GM10266 (cell line): ENCODE data around the gene RAB11A.

Experiments
- DNase-seq: peaks from one replicate; pipeline ENCODE4 v3.0.0; 2012; ENCODE audit errors: extremely low spot score
- TF ChIP-seq, protein P1 (sequence below): IDR thresholded peaks from 2 replicates; pipeline ENCODE4 v1.5.1; 2012; ENCODE audit warnings: mild to moderate bottlenecking, low read depth; ENCODE audit not compliant: control insufficient read depth, insufficient read depth; ENCODE audit errors: missing control alignments

Gene RAB11A

DNA sequence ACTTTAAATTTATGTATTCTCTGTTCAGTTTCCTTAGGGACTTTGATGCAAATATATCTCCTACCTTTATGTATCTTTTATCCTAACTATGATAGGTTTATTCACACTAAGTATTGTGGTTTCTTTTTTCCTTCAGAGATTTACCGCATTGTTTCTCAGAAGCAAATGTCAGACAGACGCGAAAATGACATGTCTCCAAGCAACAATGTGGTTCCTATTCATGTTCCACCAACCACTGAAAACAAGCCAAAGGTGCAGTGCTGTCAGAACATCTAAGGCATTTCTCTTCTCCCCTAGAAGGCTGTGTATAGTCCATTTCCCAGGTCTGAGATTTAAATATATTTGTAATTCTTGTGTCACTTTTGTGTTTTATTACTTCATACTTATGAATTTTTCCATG lies 18.3 kb downstream of the RAB11A start:
- TF ChIP-seq, protein P1, sequence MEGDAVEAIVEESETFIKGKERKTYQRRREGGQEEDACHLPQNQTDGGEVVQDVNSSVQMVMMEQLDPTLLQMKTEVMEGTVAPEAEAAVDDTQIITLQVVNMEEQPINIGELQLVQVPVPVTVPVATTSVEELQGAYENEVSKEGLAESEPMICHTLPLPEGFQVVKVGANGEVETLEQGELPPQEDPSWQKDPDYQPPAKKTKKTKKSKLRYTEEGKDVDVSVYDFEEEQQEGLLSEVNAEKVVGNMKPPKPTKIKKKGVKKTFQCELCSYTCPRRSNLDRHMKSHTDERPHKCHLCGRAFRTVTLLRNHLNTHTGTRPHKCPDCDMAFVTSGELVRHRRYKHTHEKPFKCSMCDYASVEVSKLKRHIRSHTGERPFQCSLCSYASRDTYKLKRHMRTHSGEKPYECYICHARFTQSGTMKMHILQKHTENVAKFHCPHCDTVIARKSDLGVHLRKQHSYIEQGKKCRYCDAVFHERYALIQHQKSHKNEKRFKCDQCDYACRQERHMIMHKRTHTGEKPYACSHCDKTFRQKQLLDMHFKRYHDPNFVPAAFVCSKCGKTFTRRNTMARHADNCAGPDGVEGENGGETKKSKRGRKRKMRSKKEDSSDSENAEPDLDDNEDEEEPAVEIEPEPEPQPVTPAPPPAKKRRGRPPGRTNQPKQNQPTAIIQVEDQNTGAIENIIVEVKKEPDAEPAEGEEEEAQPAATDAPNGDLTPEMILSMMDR: no peak
- no peak for DNase-seq

DNA sequence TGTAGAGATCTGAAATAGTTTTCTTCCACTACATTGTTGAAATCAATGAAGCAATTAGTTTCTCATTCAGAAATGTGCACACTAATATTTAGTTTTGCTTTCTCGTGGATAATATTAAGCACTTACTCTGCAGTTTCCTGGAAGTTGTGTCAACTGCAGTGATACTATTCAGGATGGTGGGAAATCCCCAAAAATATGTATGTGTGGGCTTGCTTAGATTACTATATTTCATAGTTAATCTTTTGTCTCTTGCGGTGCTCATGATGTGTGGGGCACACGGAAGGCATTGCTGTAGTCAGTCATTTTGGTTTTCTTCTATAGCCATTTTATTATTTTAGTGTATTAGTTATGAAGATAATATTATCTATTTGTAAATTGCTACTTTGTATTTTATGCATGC lies 19.7 kb downstream of the RAB11A start:
- DNase-seq: no peak
- TF ChIP-seq, protein P1: no peak

DNA sequence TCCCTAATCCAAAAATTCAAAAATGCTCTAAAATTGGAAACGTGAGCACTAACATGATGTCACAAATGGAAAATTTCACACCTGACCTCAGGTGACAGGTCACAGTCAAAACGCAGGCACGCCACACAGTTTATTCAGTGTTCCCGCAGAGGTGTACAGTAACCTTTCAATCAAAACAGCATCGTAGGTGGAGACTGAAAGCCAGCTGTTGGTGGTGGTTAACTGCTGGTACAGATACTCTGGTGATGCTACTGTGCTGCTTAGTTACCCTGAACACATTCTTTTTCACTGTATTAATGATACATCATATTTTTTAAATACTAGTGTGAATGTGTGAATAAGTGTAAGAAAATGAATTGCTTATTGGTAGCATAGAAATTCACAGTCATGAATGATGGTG lies 23.8 kb downstream of the RAB11A start:
- TF ChIP-seq, protein P1: no peak
- DNase-seq: no peak

DNA sequence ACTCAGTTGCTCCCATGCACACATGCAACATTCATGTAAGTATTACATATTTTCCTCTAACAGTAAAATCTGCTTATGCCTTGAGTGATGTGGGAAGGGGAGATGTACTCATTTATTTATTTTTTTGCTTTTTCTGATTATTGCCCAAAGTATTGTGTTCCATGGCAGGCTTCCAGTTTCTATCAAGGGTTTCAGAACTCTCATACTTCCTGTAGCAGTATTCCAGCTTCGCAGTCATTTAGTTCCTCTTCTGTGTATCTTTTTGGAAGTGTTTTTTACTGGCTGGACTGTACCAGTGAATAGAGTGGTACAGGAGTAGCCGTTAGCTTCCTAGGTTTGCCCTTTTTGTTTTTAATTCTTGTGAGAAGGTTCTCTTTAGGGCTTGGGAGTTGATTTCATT lies 26.9 kb downstream of the RAB11A start:
- no peak for DNase-seq

DNA sequence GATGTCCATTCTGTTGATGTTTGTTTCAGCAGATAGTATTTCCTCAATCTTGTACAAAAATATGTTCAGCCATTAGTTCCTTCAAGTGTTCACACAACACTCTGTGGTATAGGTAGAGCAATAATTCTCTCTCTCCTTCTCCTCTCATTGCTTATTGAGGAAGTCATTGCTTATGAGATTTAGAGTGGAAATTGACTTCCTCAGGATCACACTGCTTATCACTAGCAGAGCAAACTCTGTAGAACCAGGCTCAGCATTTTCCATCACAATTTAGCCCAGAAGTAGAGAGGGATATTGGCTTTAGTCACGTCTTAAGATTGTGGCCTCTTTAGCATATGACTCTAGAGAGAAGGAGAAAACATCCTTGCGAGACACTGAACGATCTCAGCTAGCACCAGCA lies 31.2 kb downstream of the RAB11A start:
- TF ChIP-seq, protein P1: no peak
- DNase-seq: no peak

More for the DNA sequence above, 26.9 kb downstream of the RAB11A start:
- TF ChIP-seq, protein P1: no peak

DNA sequence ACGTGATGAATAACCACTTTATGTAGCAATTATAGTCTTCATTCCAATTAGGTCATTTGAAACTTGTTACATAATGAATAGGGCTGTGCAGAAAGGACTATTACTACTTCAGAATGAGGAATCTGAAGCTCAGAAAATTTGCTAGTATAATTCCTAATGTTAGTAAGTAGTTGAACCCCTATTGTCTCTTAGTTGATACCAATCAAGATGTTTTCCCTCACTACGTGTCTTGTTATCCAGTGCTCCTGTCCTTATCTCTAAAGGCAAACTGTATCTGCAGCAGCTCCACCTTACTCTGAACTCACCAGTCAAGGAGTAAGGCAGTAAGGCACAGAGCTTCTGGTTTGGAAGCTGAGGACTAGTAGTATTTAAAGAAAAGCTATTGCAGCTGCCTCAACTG lies 32.0 kb downstream of the RAB11A start:
- DNase-seq: no peak
- TF ChIP-seq, protein P1: no peak

DNA sequence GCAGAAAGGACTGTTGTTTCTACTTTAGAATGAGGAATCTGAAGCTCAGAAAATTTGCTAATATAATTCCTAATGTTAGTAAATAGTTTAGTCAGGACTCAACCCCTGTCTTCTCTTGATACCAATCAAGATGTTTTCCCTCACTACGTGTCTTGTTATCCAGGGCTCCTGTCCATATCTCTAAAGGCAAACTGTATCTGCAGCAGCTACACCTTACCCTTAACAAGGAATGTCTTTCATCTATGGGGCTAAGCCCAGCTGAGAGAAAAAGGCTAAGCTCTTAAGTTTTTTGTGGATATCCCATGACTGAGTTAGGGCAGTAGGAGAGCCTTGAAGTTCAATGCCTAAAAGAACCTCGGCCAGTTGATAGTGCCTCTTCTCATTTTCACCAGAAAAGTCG lies 32.5 kb downstream of the RAB11A start:
- no peak for DNase-seq
- TF ChIP-seq, protein P1: no peak
